Activated CD4-positive, CD25-positive, alpha-beta regulatory T cell treated with anti-CD3 and anti-CD28 coated beads, Interleukin-2, amount 50 U/mL, for 24 hours (primary cell): ENCODE results near the gene DPP3.

Experiments
- ATAC-seq, 2 donors: fragments of 150-1000 bp; cut with Tn5 transposase; one replicate each; pipeline ENCODE4 v1.10.0; 2021; ENCODE audit warnings: mild to moderate bottlenecking in 1 of 2, moderate library complexity in 1 of 2

DPP3 gene

GRCh38 chr11:66465373-66466224, 14.6 kb upstream of the DPP3 start:
- ATAC-seq, result no peak

DNA sequence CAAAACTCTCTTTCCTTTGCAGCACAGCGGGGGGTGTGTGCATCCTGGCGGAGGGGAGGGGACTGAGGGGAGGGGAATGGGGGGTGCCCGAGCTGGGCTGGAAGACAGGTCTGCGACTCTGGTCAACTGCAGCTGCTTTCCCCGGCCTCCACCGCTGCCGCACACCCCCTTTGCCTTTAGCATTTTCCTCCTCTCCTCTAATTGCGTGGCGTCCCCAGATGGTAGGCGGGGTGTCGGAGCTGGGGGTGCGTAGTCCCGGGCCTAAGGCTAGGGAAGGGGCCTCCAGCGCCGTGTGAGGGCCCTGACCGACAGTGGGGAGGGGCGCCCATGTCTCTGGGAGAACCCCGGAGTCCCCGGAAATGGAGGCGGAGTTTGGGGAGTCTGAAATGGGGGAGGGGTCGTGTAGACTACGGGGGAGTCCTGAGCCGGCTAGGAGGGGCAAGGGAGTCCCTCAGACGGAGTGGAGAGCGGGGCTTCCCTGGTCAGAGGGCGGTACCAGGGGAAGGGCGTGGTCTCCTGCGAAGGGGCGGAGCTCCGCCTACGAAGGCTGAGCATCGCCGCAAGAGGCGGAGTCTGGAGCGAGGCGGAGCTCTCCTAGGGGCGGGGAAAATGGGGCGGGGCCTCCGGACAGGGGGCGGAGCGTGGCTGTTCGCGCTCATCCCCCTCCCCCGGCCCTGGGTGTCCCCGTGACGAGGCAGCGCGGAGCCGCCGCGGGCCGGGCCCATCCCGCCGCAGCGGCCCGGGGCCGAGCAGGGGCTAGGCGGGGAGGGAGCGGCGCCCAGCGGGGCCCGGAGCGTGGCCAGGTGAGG, 13.8 kb upstream of the DPP3 start, which contains the start of gene PELI3:
TSS of gene PELI3 (plus strand) at position 681 of the 809 bp plus-strand sequence. CDS start 1,224 bp downstream, outside the sequence.
- ATAC-seq, result peak; percentile 79 to 90

- peak; percentile 59 to 65 for ATAC-seq
Measured at GRCh38 chr11:66467034-66467659, 13.1 kb upstream of the DPP3 start.

DNA sequence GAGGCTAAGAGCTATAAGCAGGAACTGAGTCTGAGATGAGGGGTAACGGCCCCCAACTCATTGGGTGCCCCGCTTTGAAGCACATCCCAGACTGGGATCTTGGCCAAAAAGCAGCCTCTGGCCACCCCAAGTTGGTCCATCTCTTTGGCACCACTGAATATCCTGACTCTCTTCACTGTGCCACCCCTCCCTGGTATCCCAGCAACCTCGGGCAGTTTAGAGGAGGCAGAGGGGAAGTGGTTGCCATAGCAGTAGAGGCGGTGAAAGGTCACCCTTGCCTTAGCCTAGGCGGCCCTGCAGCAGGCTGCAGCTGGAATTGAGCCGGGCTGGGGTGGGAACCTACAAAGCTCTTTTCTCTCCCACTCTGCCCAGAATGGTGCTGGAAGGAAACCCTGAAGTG, 12.5 kb upstream of the DPP3 start:
- no peak for ATAC-seq

GRCh38 chr11:66468691-66469090, 11.5 kb upstream of the DPP3 start:
- ATAC-seq, result no peak

GRCh38 chr11:66469441-66469840, 10.8 kb upstream of the DPP3 start:
- no peak for ATAC-seq

- no peak for ATAC-seq
Measured at GRCh38 chr11:66470015-66470414, 10.2 kb upstream of the DPP3 start.

DNA sequence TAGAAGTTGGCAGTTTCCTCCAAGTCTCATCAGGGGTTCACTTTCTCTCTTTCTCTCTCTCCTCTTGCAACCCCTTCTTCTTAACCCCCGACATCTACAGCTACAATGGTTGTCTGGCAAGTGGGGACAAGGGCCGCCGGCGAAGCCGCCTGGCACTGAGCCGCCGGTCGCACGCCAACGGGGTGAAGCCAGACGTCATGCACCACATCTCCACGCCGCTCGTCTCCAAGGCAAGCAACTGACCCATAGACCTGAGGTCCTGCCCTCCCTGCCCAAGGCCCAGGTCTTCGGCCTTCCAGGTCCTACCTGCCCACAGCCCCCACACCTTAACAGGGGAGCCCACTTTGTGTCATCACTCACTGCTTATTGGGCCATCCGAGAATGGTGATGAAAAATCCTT, 9.1 kb upstream of the DPP3 start:
- no peak for ATAC-seq

GRCh38 chr11:66472054-66472453, 8.2 kb upstream of the DPP3 start:
- ATAC-seq, result no peak

DNA sequence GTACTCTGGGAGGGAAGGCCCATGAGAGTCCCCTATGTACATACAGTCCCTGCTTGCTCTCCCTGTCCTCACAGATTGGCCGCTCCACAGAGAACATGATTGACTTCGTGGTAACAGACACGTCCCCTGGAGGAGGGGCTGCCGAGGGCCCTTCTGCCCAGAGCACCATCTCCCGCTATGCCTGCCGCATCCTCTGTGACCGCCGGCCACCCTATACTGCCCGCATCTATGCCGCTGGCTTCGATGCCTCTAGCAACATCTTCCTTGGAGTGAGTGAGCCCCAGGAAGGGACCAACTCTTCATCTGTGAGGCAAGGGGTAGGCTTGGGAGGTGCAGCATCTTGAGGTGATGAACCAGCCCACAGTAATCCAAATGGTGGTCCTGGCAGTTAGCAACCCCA, 7.1 kb upstream of the DPP3 start:
- no peak for ATAC-seq

DNA sequence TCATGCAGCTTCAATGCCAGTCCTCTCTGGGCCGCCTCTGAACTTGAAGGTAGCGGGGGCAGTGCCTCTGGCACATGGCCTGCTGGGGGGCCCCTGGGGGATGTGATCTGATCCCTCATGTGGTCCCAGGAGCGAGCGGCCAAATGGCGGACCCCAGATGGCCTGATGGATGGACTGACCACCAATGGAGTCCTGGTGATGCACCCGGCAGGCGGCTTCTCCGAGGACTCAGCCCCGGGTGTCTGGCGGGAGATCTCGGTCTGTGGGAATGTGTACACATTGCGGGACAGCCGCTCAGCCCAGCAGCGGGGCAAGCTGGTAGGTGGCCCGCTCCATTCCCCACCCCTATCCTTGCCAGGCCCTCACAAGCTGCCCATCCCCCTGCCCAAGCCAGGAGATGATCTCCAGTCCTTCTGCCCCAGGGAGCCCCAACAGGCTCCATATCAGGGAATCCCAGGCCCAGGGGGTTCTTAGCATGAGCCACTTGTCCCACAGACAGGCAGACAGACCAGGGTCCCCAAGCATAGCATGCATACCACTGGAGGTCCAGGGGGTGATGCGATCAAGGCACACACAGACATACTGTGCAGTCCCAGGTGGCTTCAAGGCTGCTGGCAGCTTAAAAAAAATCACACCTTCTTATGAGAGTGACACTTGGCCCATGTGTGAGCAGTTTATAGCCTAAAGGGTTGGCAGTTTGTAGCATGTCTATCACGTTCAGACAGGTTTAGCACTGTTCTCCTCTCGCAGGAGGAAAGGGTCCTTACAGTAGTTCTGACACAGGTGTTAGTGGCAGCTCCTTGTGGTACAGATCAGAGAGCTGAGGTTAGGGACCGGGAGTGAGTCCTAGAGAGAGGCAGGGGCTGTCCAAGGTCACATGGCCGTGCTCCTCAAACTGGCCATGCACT, 6.4 kb upstream of the DPP3 start:
- ATAC-seq, result no peak

GRCh38 chr11:66475349-66476172, 4.7 kb upstream of the DPP3 start:
- ATAC-seq, result no peak

DNA sequence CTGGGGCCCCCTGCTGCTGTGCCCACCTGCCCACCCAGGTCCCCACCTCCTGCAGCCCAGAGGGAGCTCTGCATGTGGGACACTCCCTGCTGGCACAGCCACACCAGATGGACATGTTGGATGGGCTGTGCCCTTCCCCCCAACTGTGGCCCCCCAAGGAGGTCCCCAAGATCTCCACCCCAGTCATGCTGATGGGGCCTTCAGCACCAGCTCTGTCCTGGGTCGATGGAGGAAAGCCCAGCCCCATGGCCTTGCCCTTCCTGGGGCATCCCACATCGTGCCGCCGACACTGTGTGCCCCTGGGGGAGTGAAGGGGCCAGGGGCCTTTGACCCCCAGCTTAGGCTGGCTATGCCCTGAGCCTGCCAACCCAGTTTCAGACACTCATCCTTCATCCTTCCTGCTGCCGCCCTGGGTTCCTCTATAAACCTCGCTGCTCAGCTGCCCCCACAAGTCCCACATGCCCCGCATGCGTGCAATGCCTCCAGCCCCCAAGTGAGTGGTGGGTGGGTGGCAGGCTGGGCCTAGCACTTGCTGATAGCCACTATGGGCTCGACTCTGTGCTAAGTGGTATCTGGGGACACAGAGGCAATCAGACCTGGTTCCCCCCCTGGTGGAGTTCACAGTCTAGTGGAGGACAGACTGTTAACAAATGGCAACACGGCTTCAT, 3.9 kb upstream of the DPP3 start:
- ATAC-seq, result no peak

DNA sequence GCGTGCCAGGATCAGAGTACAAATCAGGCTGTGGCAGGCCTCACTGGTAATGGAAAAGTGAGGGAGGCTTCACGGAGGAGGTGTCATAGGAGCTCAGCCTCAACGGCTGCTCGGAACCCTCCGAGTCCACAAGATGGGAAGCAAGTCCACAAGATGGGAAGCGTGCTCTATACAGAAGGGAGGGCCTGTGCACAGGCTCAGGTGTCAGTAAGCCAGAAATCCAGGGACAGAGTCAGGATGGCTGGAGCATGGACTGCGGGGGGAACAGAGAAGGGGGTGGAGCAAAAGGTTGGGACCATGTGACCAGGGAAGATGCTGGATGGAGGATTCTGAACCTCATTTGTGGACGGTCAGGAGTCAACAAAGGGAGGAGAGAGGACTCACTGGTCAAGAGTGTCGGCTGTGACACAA, 3.4 kb upstream of the DPP3 start:
- no peak for ATAC-seq

- no peak for ATAC-seq
Measured at GRCh38 chr11:66477263-66478201, 2.7 kb upstream of the DPP3 start.

GRCh38 chr11:66478729-66479393, 1.4 kb upstream of the DPP3 start:
- ATAC-seq, result no peak

GRCh38 chr11:66479394-66480116, 679 bp upstream of the DPP3 start:
- peak in 1 of 2 donors; percentile 8 for ATAC-seq

- ATAC-seq, result no peak
Measured at GRCh38 chr11:66484806-66485380, 4.7 kb downstream of the DPP3 start.
